Measurements from ENCODE around the gene SPATS2L. TPM values are rescaled to one million over a fixed set of nuclear protein-coding genes. Genes with fewer than 3 reads are reported as not detected.

The SPATS2L gene
- total and polyA plus RNA-seq, 2 experiments from 2014 or later = 159 to 202 TPM

DNA sequence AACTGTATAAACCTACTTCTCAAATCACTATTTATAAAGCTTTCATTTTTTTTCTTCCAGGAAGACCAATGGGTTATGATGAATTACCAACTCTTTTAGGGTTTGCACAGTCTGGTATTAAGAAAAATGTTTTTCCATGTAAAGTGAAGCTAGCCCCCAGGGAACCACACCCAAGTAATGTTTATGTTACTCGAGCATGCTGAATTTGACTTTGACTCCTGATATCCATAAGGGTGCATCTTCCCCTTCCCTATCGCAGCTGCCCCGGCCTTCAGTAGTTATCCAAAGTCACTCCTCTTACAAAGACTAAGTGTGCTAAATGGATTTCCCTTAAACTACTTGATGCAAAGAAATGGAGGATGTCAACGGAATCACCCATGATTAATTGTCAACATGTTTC, 181.7 kb downstream of the SPATS2L start:
- TF ChIP-seq, protein P1, sequence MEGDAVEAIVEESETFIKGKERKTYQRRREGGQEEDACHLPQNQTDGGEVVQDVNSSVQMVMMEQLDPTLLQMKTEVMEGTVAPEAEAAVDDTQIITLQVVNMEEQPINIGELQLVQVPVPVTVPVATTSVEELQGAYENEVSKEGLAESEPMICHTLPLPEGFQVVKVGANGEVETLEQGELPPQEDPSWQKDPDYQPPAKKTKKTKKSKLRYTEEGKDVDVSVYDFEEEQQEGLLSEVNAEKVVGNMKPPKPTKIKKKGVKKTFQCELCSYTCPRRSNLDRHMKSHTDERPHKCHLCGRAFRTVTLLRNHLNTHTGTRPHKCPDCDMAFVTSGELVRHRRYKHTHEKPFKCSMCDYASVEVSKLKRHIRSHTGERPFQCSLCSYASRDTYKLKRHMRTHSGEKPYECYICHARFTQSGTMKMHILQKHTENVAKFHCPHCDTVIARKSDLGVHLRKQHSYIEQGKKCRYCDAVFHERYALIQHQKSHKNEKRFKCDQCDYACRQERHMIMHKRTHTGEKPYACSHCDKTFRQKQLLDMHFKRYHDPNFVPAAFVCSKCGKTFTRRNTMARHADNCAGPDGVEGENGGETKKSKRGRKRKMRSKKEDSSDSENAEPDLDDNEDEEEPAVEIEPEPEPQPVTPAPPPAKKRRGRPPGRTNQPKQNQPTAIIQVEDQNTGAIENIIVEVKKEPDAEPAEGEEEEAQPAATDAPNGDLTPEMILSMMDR (IDR thresholded peaks at IDR 0.05; ENCODE audit: poor library complexity) = no peak
- TF ChIP-seq EZH2phosphoT487 (IDR thresholded peaks at IDR 0.05; ENCODE audit: low read depth, severe bottlenecking, unreplicated experiment) (no peak), EZH2 (IDR thresholded peaks at IDR 0.05; ENCODE audit: borderline replicate concordance) (no peak)
- 85% methylated on average over 4 of the region's 4 CpGs for WGBS (ENCODE audit: low lambda C conversion rate, missing lambda C conversion rate)
- Histone ChIP-seq H4K20me1 (ENCODE audit: insufficient read depth, poor library complexity, severe bottlenecking) (no peaks in the 10 kb centered on the region), H3K36me3 (replicated peaks; ENCODE audit: insufficient read depth, low read depth) (no peaks in the 10 kb centered on the region), H3K4me3 (no peak overlapping the region), H3K27ac (no peak overlapping the region), H3K4me1 (ENCODE audit: insufficient read depth) (peaks cover 8% of the 10 kb centered on the region), H3K9me3 (ENCODE audit: low read depth) (no peaks in the 10 kb centered on the region), H3K9me2 (replicated peaks; ENCODE audit: insufficient read depth) (no peaks in the 10 kb centered on the region), H3K27me3 (no peaks in the 10 kb centered on the region), H3K79me2 (no peaks in the 10 kb centered on the region), H2AFZ (no peak overlapping the region), H3K4me2 (no peak overlapping the region)
- no peak for DNase-seq (ENCODE audit: low spot score)

DNA sequence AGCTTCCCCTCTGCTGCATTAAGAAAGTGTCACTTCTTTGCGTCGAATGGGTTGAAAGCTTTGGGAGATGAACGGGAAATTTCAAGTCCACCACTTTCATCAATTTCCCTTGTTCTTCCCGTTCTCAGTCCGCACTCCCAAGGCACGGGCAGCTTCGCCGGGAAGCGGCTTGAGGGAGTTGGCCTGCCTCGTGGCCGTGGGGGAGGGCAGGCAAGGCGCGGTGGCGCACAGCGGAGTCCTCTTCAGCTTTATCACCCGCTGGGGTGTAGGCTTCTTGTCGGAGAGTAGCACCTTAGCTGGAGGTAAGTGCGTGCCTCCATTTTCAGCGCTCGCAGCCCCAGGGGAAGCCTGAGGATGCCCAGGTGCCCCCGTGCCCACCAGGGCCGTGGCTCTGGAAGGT, 183.5 kb downstream of the SPATS2L start:
- no peak for DNase-seq (ENCODE audit: low spot score)
- no peak overlapping the region for H3K4me3 ChIP-seq
- WGBS (ENCODE audit: low lambda C conversion rate, missing lambda C conversion rate) = 97% methylated on average over 22 of the region's 22 CpGs
- no peaks in the 10 kb centered on the region for H4K20me1 ChIP-seq (ENCODE audit: insufficient read depth, poor library complexity, severe bottlenecking)
- TF ChIP-seq, protein P1 (IDR thresholded peaks at IDR 0.05; ENCODE audit: poor library complexity) = no peak
- TF ChIP-seq EZH2phosphoT487 (IDR thresholded peaks at IDR 0.05; ENCODE audit: low read depth, severe bottlenecking, unreplicated experiment) = no peak
- TF ChIP-seq EZH2 (IDR thresholded peaks at IDR 0.05; ENCODE audit: borderline replicate concordance) = no peak
- H3K9me2 ChIP-seq (replicated peaks; ENCODE audit: insufficient read depth) = no peaks in the 10 kb centered on the region
- no peaks in the 10 kb centered on the region for H3K36me3 ChIP-seq (replicated peaks; ENCODE audit: insufficient read depth, low read depth)
- no peak overlapping the region for H3K27ac ChIP-seq
- H2AFZ ChIP-seq = no peak overlapping the region
- no peaks in the 10 kb centered on the region for H3K27me3 ChIP-seq
- no peaks in the 10 kb centered on the region for H3K9me3 ChIP-seq (ENCODE audit: low read depth)
- H3K4me1 ChIP-seq (ENCODE audit: insufficient read depth) = peaks cover 3% of the 10 kb centered on the region
- H3K79me2 ChIP-seq = no peaks in the 10 kb centered on the region
- no peak overlapping the region for H3K4me2 ChIP-seq

DNA sequence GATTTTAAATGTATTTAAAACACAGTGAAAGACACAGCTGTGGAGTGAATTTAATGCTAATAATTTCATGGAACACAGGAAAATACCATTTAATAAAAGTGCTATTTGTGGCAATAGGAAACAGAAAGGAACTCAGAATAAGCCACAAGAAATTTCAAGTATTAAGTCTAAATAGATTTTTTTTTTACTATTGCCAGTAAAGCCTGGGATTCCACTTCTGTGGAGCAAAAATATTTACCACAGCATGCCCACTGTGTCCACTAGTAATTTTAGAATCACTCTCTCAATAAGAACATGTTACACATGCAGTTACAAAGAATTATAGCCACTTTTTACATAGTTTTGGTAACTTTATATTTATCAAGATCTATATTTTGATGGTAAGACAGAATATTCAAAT, 186.2 kb downstream of the SPATS2L start:
- Histone ChIP-seq H4K20me1 (ENCODE audit: insufficient read depth, poor library complexity, severe bottlenecking) (no peaks in the 10 kb centered on the region), H3K27ac (no peak overlapping the region), H3K4me1 (ENCODE audit: insufficient read depth) (no peaks in the 10 kb centered on the region), H2AFZ (no peak overlapping the region), H3K9me2 (replicated peaks; ENCODE audit: insufficient read depth) (no peaks in the 10 kb centered on the region), H3K27me3 (no peaks in the 10 kb centered on the region), H3K4me2 (no peak overlapping the region), H3K36me3 (replicated peaks; ENCODE audit: insufficient read depth, low read depth) (no peaks in the 10 kb centered on the region), H3K4me3 (no peak overlapping the region), H3K9me3 (ENCODE audit: low read depth) (no peaks in the 10 kb centered on the region), H3K79me2 (no peaks in the 10 kb centered on the region)
- TF ChIP-seq EZH2phosphoT487 (IDR thresholded peaks at IDR 0.05; ENCODE audit: low read depth, severe bottlenecking, unreplicated experiment) (no peak), EZH2 (IDR thresholded peaks at IDR 0.05; ENCODE audit: borderline replicate concordance) (no peak)
- TF ChIP-seq, protein P1 (IDR thresholded peaks at IDR 0.05; ENCODE audit: poor library complexity) = no peak
- DNase-seq (ENCODE audit: low spot score) = no peak

DNA sequence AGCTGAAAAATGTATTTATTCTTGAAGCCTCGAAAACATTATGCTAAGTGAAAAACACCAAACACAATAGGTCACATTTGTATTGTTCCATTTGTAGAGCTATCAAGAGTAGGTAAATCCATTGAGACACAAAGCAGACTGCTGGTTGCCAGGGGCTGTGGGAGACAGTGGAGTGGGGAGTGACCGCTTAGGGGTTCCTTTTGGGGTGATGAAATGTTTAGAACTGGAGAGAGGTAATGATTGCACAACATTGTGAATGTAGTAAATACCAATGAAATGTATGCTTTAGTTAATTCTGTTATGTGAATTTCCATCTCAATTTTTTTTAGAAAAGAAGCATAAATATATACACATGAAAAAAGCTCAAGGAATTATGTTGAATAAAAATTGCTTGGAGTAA, 187.6 kb downstream of the SPATS2L start:
- Histone ChIP-seq H3K4me2 (no peak overlapping the region), H3K4me3 (no peak overlapping the region), H2AFZ (no peak overlapping the region), H3K9me3 (ENCODE audit: low read depth) (no peaks in the 10 kb centered on the region), H3K9me2 (replicated peaks; ENCODE audit: insufficient read depth) (no peaks in the 10 kb centered on the region), H3K36me3 (replicated peaks; ENCODE audit: insufficient read depth, low read depth) (no peaks in the 10 kb centered on the region), H3K27ac (no peak overlapping the region), H3K27me3 (no peaks in the 10 kb centered on the region), H3K4me1 (ENCODE audit: insufficient read depth) (no peaks in the 10 kb centered on the region), H4K20me1 (ENCODE audit: insufficient read depth, poor library complexity, severe bottlenecking) (no peaks in the 10 kb centered on the region), H3K79me2 (no peaks in the 10 kb centered on the region)
- TF ChIP-seq EZH2 (IDR thresholded peaks at IDR 0.05; ENCODE audit: borderline replicate concordance) (no peak), EZH2phosphoT487 (IDR thresholded peaks at IDR 0.05; ENCODE audit: low read depth, severe bottlenecking, unreplicated experiment) (no peak)
- TF ChIP-seq, protein P1 (IDR thresholded peaks at IDR 0.05; ENCODE audit: poor library complexity) = no peak
- DNase-seq (ENCODE audit: low spot score) = no peak
- WGBS (ENCODE audit: low lambda C conversion rate, missing lambda C conversion rate) = 96% methylated on average over 2 of the region's 2 CpGs
